ENCODE measurements around the gene AGAP1. TPM values are rescaled to one million over a fixed set of nuclear protein-coding genes. Genes with fewer than 3 reads are reported as not detected.

Gene AGAP1
- total RNA-seq, 2 donors from 2014 or later: 19.1 to 20.8 TPM

DNA sequence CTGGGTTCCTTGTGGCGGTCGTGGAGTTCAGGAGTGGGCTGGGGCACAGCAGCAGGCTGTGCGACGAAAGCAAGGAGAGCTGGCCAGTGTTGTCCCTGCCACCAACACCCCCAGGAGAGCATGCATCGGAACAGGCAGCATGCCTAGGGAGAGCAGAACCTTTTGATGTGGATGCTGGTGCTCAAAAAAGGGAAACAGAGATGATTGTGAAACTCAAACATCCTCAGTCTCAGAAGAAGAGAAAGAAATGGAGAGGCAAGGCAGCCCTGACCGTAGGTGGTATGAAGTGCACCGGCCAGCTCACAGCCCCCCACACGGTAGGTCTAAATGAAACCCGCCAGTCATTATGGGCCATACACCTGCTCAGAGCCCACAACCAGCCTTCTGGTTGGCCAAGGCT, 420.9 kb downstream of the AGAP1 start:
- no peak overlapping the region for H3K27ac ChIP-seq
- no peak overlapping the region for H3K4me3 ChIP-seq
- ATAC-seq (ENCODE audit: insufficient number of reproducible peaks, low FRiP score, low read depth) (no peak), DNase-seq (ENCODE audit: low spot score) (no peak)
- no peak for TF ChIP-seq CTCF (IDR thresholded peaks at IDR 0.05)
- no peaks in the 10 kb centered on the region for H3K36me3 ChIP-seq
- no peaks in the 10 kb centered on the region for H3K4me1 ChIP-seq (ENCODE audit: control insufficient read depth in 1 of 2, low read depth in 2 of 2)
- H3K27me3 ChIP-seq (replicated peaks; ENCODE audit: insufficient read depth): no peaks in the 10 kb centered on the region
- no peaks in the 10 kb centered on the region for H3K9me3 ChIP-seq

DNA sequence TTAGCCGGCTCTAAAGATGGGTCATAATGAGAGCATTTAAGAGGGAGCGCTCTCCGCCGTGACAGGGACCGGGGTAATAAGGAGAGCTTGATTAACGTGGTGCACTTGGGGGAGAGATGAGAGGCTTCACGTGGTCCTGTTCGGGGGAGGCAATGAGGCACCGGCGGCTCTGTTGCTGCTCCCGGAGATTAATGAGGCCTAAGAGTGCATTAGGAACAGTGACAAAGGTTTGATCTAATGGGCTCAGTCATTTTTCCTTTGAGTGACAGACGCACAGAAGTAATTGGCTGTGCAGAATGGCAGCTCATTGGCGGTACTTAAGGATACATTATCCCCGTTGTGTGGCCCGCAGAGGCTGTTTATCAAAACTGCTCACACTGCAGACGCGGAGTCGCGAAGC, 423.7 kb downstream of the AGAP1 start:
- no peak for ATAC-seq (ENCODE audit: insufficient number of reproducible peaks, low FRiP score, low read depth)
- no peak overlapping the region for H3K27ac ChIP-seq
- no peak for TF ChIP-seq CTCF (IDR thresholded peaks at IDR 0.05)
- no peak overlapping the region for H3K4me3 ChIP-seq
- DNase-seq (ENCODE audit: low spot score): no peak
- no peaks in the 10 kb centered on the region for H3K9me3 ChIP-seq
- H3K27me3 ChIP-seq (replicated peaks; ENCODE audit: insufficient read depth): no peaks in the 10 kb centered on the region
- no peaks in the 10 kb centered on the region for H3K4me1 ChIP-seq (ENCODE audit: control insufficient read depth in 1 of 2, low read depth in 2 of 2)
- no peaks in the 10 kb centered on the region for H3K36me3 ChIP-seq

GRCh38 chr2:235918876-235919275, 425.0 kb downstream of the AGAP1 start:
- no peak for ATAC-seq (ENCODE audit: insufficient number of reproducible peaks, low FRiP score, low read depth)
- TF ChIP-seq CTCF (IDR thresholded peaks at IDR 0.05): no peak

DNA sequence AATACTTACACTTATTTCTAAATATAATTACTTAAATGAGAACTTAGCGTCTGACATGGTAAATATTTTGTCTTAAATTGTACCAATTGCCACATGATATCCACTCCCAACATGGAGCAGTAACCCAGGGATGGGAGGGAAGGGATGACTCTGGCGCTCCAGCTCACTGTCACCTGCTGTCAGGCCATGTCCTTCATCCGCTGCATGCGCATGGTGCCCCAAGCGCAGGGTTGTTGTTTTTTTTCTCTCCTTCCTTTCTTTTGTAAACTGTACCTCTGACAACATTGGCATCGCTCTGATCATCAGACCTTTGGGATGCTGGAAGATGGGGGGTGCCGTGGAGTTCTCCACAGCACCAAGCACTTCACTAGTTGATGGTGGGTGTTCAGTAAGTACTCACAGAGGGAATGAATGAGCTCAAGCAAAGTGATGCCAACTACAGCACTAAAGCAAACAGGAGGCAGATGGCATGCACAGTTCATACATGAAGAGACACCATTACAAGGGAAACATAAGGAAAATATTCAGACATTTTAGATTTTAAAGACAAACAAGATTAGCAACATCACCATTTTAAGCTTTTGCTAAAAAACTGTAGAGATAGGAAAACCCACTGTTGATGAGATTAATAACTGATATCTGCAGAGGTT, 426.5 kb downstream of the AGAP1 start:
- Histone ChIP-seq H3K4me3 (no peak overlapping the region), H3K36me3 (no peaks in the 10 kb centered on the region), H3K4me1 (ENCODE audit: control insufficient read depth in 1 of 2, low read depth in 2 of 2) (no peaks in the 10 kb centered on the region), H3K9me3 (no peaks in the 10 kb centered on the region), H3K27ac (no peak overlapping the region), H3K27me3 (replicated peaks; ENCODE audit: insufficient read depth) (no peaks in the 10 kb centered on the region)
- TF ChIP-seq CTCF (IDR thresholded peaks at IDR 0.05): no peak
- DNase-seq (ENCODE audit: low spot score): no peak
- ATAC-seq (ENCODE audit: insufficient number of reproducible peaks, low FRiP score, low read depth): no peak

More at GRCh38 chr2:235918876-235919275, 425.0 kb downstream of the AGAP1 start:
- H3K4me3 ChIP-seq: no peak overlapping the region
- no peak for DNase-seq (ENCODE audit: low spot score)
- H3K27ac ChIP-seq: no peak overlapping the region
- no peaks in the 10 kb centered on the region for H3K36me3 ChIP-seq
- no peaks in the 10 kb centered on the region for H3K9me3 ChIP-seq
- H3K4me1 ChIP-seq (ENCODE audit: control insufficient read depth in 1 of 2, low read depth in 2 of 2): no peaks in the 10 kb centered on the region
- no peaks in the 10 kb centered on the region for H3K27me3 ChIP-seq (replicated peaks; ENCODE audit: insufficient read depth)

GRCh38 chr2:235921508-235922191, 427.8 kb downstream of the AGAP1 start:
- ATAC-seq (ENCODE audit: insufficient number of reproducible peaks, low FRiP score, low read depth): no peak
- Histone ChIP-seq H3K9me3 (no peaks in the 10 kb centered on the region), H3K27me3 (replicated peaks; ENCODE audit: insufficient read depth) (no peaks in the 10 kb centered on the region), H3K27ac (no peak overlapping the region), H3K36me3 (no peaks in the 10 kb centered on the region), H3K4me3 (no peak overlapping the region), H3K4me1 (ENCODE audit: control insufficient read depth in 1 of 2, low read depth in 2 of 2) (no peaks in the 10 kb centered on the region)
- DNase-seq (ENCODE audit: low spot score): no peak
- TF ChIP-seq CTCF (IDR thresholded peaks at IDR 0.05): no peak

Measured in thoracic aorta (tissue), 2 donors.